GM21526 (cell line): Measurements from ENCODE around the gene KRTAP12-4.
"Not testable (repeated sequence)": the region's sequence is repeated elsewhere in the genome, so short reads cannot be mapped to it uniquely, and the experiment has no call there.

Experiments
- ATAC-seq: cut with Tn5 transposase; IDR thresholded peaks from one replicate; pipeline ENCODE4 v1.9.1; 2021; ENCODE audit warnings: moderate library complexity; ENCODE audit not compliant: unreplicated experiment, low FRiP score

The KRTAP12-4 gene

DNA sequence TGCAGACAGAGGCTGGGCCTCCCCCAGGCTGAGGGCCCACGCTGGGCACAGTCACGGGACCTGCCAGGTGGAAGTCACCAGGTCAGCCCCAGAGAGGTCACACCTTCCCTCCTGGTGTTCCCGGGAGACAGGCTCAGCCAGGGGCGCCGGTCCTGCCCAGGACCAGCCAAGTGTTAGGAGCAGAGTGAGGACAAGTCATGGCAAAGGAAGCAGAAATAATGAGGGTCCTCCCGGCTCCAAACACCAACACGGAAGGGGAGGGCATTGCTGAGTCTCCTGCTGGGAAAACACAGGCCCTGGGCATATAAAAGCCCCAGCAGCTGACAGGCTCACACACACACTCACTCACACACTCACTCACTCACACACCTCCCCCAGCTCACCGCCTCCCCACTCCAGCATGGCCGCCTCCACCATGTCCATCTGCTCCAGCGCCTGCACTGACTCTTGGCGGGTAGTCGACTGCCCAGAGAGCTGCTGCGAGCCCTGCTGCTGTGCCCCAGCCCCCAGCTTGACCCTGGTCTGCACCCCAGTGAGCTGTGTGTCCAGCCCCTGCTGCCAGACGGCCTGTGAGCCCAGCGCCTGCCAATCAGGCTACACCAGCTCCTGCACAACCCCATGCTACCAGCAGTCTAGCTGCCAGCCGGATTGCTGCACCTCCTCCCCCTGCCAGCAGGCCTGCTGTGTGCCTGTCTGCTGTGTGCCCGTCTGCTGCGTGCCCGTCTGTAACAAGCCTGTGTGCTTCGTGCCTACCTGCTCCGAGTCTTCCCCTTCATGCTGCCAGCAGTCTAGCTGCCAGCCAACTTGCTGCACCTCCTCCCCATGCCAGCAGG, 17.2 kb downstream of the KRTAP12-4 start, which contains the start of gene KRTAP10-10:
KRTAP10-10 (plus strand) TSS at position 339 of the 833 bp plus-strand sequence; CDS start at position 401, 62 bp downstream.
- no peak for ATAC-seq

DNA sequence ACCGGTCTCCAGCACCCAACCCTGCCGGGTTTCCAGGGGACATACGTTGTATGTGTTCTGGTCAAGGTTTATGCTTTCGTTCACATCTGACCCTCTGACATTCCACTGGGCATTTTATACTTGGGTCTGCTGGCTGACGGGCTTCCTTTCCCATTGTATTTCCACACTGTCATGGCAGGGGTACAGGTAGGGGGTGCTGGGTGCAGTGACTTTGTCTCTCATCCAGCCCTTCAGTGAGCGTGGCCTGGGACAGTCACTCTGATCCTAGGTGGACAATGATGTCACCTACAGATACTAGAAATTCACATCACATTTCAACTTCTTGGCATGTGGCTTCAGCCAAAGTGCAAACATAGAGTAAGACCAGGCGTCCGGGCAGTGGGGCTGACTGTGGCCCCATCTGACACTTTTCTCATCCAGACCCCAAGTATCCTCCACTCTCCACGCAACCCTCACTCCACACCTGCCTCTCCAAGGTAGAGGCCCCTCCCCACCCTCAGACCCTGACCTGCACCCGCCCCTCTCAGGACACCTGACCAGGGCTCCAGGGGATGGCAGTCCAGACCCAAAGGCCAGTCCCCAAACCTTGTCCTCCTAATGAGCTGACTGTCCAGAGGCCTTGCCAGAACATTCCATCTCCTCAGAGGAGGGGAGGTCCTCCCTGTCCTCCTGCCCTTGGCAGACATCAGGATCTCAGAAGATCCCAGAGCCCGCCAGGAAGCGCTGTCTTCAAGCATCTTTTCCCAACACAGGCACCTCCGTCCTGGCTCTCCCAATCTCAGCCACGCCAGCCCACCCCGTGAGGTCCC, 18.0 kb downstream of the KRTAP12-4 start:
- no peak for ATAC-seq

DNA sequence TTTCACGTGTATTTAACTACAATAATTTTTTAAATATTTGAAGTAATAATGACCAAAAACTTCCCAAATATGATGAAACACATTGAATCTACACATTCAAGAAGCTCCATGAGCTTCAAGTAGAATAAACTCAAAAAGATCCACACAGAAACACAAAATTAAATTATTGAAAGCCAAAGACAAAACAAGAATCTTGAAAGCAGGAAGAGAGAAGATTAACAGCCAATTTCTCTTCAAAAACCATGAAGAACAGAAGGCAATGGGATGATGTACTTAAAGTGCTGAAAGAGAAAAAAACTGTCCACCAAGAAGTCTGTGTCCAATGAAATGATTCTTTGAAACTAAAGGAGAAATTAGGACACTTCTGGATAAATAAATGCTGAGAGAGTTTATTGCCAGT, 22.4 kb downstream of the KRTAP12-4 start:
- ATAC-seq = no peak

DNA sequence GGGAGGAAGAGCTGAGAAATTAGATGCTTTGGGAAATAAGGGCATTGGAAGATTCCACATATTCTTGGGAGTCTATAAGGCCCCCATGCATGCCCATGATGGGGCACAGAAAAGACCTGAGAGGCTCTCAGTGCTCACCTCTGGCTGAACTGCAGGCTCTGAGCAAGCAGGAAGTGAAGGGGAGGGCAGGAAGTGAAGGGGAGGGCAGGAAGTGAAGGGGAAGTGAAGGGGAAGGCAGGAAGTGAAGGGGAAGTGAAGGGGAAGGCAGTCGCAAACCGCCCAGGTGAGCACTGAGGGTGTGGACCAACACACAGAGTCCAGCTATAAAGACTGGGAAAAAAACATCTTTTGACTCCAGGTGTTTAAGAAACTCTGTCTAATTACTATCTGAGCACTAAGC, 24.0 kb downstream of the KRTAP12-4 start:
- no peak for ATAC-seq

DNA sequence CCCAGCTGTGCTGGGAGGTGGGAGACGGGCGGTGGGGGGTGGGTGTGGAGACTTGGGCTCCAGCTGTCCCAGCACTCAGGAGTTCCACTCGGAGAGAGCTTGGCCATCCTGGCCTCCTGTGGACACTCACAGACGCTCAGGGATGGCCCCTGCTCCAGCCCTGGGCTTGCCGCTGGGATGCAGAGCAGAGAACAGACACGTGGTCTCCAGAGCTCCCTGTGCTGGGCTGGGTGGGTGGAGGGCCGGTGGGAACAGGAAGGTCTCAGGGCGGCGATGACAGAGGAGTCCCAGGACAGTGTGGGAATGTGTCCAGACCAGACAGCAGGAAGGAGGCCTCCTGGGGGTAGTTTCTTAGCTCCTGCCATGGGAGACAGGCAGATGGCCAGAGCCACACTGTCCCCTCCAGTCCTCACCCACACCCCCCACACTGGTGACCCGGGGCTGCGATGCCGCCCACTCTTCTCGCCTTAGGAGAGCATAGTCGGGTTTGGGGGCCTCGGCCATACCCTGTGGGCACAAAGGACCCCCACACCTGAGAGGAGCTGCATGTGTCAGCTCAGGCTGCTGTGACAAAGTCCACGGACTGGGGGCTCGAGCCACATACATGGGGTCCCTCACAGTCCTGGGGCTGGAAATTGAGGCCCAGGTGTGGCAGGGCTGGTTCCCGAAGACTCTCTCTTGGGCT, 25.6 kb downstream of the KRTAP12-4 start:
- no peak for ATAC-seq

DNA sequence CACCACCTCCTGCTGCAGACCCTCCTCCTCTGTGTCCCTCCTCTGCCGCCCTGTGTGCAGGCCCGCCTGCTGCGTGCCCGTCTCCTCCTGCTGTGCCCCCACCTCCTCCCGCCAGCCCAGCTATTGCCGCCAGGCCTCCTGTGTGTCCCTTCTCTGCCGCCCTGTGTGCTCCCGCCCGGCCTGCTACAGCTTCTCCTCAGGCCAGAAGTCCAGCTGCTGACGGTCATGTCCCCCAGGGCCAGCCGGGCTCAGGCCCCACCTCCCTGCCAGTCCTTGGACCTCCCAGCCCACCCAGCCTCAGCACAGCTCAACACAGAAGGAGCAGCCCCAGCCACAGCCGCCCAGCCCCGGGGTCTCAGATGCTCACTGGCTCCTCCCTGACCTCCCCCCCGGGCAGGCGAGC, 26.6 kb downstream of the KRTAP12-4 start:
- not testable (repeated sequence) for ATAC-seq

DNA sequence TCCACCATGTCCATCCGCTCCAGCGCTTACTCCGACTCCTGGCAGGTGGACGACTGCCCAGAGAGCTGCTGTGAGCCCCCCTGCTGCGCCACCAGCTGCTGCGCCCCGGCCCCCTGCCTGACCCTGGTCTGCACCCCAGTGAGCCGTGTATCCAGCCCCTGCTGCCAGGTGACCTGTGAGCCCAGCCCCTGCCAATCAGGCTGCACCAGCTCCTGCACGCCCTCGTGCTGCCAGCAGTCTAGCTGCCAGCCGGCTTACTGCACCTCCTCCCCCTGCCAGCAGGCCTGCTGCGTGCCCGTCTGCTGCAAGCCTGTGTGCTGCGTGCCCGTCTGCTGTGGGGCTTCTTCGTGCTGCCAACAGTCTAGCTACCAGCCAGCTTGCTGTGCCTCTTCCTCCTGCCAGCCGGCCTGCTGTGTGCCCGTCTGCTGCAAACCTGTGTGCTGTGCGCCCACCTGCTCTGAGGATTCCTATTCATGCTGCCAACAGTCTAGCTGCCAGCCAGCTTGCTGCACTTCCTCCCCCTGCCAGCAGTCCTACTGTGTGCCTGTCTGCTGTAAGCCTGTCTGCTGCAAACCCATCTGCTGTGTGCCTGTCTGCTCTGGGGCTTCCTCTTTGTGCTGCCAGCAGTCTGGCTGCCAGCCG, 27.2 kb downstream of the KRTAP12-4 start:
- ATAC-seq = not testable (repeated sequence)

DNA sequence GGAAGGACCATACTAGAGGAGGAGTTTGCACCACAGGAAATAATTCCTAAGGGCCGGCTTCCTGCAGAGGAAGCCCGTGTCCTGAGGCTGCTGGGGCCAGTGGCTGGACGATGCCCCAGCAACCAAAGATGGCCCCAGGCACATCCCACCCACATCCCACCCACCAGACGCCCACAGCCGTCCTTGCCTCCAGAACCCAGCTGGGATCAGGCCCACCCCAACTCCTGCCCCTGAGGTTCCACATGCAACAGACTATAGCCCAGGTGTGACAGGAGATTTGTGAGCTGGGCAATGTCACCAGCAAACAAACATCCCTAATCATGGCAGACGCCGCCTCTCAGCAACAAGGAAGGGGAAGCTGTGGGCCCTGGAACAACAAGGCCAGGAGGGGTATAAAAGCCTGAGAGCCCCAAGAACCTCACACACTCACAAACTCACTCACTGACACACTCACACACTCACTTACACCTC, 27.8 kb downstream of the KRTAP12-4 start, which contains the start of gene KRTAP10-9:
KRTAP10-9 (plus strand) TSS at position 421 of the 471 bp plus-strand sequence. CDS start 79 bp downstream, outside the sequence.
- ATAC-seq = no peak

DNA sequence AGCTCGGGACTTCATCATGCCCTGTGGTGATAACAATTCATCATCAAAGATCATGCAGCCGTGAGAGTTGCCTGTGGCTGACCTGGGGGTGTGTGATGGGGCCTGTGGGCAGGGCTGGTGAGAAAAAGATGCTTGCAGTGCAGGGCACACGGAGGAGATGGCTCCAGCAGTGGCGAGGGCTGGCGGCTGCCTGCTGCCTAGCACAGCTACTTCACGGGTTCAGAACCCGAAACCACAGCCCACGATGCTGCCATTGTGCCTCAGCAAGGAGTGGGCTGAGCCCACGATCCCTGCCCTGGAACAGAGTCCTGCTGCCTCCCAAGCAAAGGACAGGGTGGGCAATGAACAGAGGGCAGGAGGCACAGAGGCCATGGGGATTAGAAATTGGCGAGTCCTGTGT, 28.2 kb downstream of the KRTAP12-4 start:
- no peak for ATAC-seq

DNA sequence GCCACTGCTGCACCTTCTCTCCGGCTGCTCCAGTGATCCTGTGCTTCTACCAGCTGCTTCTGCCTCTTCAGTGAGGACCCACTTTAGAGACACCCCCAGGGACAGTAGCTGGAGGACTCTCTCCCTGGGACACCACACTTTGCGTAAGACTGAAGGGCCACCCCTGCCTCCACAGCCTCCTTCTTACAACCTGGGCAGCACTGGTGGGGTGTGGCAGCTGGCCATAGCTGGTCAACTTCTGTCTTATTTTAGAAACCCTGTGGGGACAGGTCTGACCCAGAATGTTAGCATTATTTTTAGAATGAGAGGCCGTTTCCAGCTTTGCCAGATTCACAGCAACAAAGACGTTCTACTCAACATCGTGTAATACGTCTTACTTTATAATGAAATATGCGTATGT, 28.7 kb downstream of the KRTAP12-4 start:
- no peak for ATAC-seq

DNA sequence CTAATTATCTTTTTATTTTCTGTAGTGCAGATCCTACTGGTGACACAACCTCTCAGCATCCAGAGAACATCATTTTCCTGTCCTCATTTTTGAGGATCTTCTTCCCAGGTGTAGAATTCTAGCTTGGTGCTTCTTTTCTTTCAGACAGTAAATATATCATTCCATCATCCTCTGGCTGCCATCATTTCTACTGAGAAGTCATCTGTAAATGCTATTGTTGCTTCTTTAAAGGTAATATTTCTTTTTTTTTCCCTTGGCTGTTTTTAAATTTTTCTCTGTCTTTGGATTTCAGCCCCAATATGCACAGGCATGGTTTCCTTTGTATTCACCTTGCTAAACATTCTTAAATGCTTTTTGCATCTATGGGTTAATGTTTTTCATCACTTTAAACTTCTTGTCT, 30.9 kb downstream of the KRTAP12-4 start:
- ATAC-seq = no peak

DNA sequence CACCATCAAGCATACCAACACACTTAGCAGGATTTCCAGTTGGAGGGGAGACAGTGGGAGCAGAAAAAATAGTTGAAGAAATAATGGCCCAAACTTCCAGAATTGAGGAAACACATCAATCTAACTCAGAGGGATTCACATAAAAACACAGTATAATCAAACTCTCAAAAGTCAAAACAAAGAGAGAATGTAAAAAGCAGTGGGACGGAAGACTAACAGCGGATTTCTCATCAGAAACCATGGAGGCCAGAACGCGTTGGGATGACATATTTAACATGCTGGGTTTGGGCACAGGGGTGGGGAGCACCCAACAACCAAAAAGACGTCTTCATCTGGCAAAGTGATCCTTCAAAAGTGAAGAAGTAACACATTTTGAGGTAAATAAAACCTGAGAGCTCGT, 34.6 kb downstream of the KRTAP12-4 start:
- ATAC-seq = no peak

DNA sequence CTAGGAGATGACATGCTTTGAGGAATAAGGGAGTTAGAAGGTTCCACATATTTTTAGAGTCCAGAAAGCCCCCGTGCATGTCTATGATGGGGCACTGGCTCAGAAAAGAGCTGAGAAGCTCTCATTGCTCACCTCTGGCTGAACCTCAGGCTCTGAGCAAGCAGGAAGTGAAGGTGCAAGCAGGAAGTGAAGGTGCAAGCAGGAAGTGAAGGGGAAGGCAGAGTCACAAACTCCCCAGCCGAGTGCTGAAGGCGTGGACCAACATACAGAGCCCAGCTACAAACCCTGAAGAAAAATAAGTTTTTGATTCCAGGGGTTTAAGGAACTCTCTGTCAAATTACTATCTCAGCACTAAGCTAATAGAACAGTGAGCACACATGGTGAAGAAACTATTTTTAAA, 35.5 kb downstream of the KRTAP12-4 start:
- ATAC-seq = no peak

DNA sequence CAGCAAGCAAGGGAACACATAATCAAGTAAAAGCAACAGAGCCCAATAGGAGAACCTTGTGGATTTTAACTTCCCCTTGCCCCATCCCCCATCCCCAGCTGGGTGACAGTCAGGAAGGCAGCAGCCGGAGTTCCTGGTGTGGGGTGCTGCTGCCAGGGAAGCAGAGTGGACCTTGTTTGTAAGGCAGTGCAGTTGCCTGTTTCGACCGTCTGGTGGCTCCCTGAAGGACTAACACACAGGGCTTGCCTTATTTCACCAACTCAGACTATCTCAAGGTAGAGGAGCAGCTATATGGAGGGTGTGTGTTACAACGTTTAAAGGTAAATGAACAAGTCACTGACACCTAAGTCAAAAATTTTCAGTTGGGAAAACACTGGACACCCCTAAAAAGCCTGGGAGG, 36.0 kb downstream of the KRTAP12-4 start:
- ATAC-seq = no peak

DNA sequence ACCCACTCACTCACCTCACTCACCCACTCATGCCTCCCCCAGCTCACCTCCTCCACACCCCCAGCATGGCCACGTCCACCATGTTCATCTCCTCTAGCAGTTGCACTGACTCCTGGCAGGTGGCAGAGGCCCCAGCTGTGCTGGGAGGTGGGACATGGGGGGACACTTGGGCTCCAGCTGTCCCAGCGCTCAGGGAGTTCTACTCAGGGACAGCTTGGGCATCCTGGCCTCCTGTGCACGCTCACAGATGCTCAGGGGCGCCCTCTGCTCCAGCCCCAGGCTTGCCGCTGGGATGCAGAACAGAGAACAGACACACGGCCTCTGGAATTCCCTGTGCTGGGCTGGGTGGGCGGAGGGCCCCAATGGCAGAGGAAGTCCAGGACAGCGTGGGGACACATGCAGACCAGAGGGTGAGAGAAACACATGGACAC, 37.4 kb downstream of the KRTAP12-4 start:
- no peak for ATAC-seq

DNA sequence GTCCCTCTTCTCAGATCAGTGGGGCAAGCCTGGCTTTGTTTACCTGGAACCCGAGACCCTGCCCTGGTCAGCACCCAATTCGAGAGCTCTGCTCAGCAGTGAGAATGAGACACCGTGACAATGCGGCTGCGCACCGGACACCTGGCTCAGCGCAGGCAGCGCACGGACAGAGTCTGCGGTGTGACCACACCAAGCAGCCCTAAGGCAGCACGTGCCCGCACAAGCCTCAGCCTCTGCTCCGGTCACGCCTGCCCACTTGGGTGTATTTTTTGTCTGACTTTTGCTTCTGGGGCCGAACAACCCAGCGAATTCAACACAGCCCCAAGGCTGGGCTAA, 37.9 kb downstream of the KRTAP12-4 start:
- ATAC-seq = no peak

DNA sequence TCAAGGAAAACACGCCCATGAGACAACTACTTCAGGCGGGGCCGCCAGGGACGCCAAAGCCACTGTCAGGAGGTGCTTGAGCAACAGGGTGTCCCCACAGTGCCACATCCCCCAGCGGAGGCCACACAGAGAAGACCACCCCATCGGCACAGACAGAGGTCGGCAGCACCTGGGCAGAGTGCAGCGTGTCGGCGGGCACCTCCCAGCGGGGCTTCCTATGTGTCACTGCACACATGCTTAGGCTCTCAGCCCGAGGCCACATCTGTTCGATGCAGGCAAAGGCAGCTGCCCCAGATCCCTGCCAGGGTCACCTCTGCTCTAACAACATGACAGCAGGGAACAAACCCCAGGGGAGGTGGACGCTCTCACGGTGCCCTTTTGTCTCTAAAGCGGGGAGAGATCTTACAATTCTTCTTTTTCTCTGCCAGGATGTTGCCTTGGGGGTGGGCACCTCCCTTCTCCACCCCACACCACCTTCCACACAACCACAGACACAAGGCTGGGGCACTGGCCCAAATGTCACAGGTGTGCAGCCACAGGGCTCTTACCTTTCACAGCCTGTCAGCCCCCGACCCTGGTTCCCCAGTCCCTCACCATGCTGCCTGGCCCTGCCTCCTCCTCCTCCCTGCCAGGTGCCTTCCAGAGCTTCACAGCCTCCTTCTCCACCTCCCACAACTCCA, 38.4 kb downstream of the KRTAP12-4 start:
- ATAC-seq = no peak

DNA sequence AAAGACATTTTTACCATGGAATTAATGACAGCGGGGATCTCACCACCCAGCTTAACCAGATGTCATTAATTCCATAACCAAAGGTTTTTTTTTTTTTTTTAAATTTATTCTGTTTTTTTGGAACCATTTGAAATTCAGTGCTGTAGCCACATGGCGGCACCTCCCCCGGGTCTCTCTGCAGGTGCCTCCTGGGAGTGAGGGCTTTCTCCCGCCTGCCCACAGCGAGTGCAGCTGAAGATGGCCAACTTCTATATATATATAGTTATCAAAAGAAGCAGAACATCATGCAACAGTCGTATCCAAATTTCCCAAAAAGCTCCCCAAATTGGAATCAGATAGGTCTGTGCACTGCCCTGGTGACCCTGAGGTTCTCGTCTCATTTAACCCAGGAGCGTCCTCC, 39.0 kb downstream of the KRTAP12-4 start:
- ATAC-seq = no peak

DNA sequence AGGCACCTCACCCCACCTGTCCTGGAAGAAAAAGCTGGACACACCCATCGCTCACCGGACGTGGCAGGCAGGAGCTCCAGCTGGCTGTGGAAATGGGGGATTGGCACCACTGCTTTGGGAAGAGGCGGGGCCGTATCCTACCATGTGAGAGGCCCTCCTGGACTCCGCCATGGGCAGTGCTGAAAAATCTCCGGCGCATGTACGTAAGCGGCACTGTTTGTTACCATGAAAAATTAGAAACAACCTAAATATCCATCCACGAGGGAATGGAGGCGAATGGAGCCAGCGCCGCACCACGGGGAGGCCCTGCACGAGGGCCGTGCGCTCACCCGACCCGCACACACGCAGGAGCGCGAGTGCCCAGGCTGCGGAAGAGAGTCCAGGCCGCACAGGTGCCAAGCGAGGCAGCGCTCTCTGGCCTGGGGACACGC, 39.5 kb downstream of the KRTAP12-4 start:
- ATAC-seq = no peak

DNA sequence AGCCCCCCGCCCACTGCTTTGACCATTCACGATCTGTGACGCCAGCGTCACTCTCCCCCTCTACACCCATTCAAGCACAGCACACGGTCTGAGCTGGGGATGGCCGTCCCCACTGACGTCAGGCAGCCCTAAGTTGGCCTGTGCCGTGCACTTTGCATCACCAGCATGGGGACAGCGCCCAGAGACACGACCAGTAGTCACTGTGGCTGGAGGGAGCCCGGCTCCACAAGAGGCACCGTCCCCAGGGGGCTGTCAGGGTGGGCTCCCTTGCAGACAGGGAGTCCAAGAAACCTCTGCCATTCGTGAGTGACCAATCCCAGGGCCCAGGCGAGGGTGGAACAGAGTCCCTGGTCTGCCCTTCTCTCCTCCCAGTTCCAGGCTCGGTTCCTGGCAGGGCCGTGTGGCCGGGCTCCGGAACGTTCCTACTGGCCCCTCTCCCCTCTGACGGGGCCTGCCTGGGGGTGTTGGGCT, 40.3 kb downstream of the KRTAP12-4 start:
- ATAC-seq = no peak
